Endothelial cell of hepatic sinusoid (primary cell): Measurements from ENCODE around the gene ARSI.

Source experiments
- in situ Hi-C: cut with HindIII; loops from 2 replicates; pipeline ENCODE4 v1.10.0; 2017; ENCODE audit warnings: low sequenced_read_pairs

Gene ARSI

GRCh38 chr5:150328515-150328914 is 25.8 kb upstream of the ARSI start:
- in situ Hi-C loops: no loop called here

GRCh38 chr5:150327139-150327538 is 24.4 kb upstream of the ARSI start:
- in situ Hi-C loops: no loop called here

- in situ Hi-C loops: no loop called here
These were observed 24.0 kb upstream of the ARSI start for GRCh38 chr5:150326707-150327106.

- in situ Hi-C loops: no loop called here
These were observed 22.7 kb upstream of the ARSI start for GRCh38 chr5:150325426-150325825.

- in situ Hi-C loops: no loop called here
These were observed 21.1 kb upstream of the ARSI start for GRCh38 chr5:150323819-150324218.

GRCh38 chr5:150323092-150323491 is 20.4 kb upstream of the ARSI start:
- in situ Hi-C loops: no loop called here

GRCh38 chr5:150322202-150322601 is 19.5 kb upstream of the ARSI start:
- in situ Hi-C loops: no loop called here

GRCh38 chr5:150321784-150322183 is 19.1 kb upstream of the ARSI start:
- in situ Hi-C loops: no loop called here

GRCh38 chr5:150321211-150321610 is 18.5 kb upstream of the ARSI start:
- in situ Hi-C loops: no loop called here

- in situ Hi-C loops: no loop called here
These were observed 17.4 kb upstream of the ARSI start for GRCh38 chr5:150320044-150320613.

GRCh38 chr5:150319484-150319790 is 16.7 kb upstream of the ARSI start:
- in situ Hi-C loops: no loop called here

- in situ Hi-C loops: no loop called here
These were observed 16.1 kb upstream of the ARSI start for GRCh38 chr5:150318613-150319483.

- in situ Hi-C loops: no loop called here
These were observed 14.6 kb upstream of the ARSI start for GRCh38 chr5:150317048-150318003.

GRCh38 chr5:150316320-150316719 is 13.6 kb upstream of the ARSI start:
- in situ Hi-C loops: no loop called here

GRCh38 chr5:150315245-150315644 is 12.5 kb upstream of the ARSI start:
- in situ Hi-C loops: no loop called here

- in situ Hi-C loops: loop anchor here (5.0 kb wide), 1 partner anchor 82 kb away; no protein-coding TSS in a partner anchor
These were observed 11.4 kb upstream of the ARSI start for GRCh38 chr5:150313921-150314716.

- in situ Hi-C loops: loop anchor here (5.0 kb wide), 1 partner anchor 81 kb away; no protein-coding TSS in a partner anchor
These were observed 10.8 kb upstream of the ARSI start for GRCh38 chr5:150313501-150313900.

GRCh38 chr5:150312518-150312917 is 9.8 kb upstream of the ARSI start:
- in situ Hi-C loops: loop anchor here (5.0 kb wide), 1 partner anchor 80 kb away; no protein-coding TSS in a partner anchor

GRCh38 chr5:150311015-150311692 is 8.4 kb upstream of the ARSI start:
- in situ Hi-C loops: loop anchor here (5.0 kb wide), 1 partner anchor 79 kb away; no protein-coding TSS in a partner anchor

GRCh38 chr5:150310246-150310645 is 7.5 kb upstream of the ARSI start:
- in situ Hi-C loops: loop anchor here (5.0 kb wide), 1 partner anchor 78 kb away; no protein-coding TSS in a partner anchor
